Measurements from ENCODE around the gene BTD.
"Not testable (repeated sequence)": the region's sequence is repeated elsewhere in the genome, so short reads cannot be mapped to it uniquely, and the experiment has no call there.

DNA sequence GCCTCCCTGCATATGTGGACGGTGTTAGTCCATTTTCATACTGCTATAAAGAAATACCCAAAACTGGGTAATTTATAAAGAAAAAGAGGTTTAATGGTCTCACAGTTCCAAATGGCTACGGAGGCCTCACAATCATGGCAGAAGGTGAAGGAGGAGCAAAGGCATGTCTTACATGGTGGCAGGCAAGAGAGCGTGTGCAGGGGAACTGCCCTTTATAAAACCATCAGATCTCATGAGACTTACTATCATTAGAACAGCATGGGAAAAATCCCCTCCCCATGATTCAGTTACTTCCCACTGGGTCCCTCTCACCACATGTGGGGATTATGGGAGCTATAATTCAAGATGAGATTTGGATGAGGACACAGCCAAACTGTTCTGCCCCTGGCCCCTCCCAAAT, 1.3 kb downstream of the BTD start:
- TF ChIP-seq, protein P1, sequence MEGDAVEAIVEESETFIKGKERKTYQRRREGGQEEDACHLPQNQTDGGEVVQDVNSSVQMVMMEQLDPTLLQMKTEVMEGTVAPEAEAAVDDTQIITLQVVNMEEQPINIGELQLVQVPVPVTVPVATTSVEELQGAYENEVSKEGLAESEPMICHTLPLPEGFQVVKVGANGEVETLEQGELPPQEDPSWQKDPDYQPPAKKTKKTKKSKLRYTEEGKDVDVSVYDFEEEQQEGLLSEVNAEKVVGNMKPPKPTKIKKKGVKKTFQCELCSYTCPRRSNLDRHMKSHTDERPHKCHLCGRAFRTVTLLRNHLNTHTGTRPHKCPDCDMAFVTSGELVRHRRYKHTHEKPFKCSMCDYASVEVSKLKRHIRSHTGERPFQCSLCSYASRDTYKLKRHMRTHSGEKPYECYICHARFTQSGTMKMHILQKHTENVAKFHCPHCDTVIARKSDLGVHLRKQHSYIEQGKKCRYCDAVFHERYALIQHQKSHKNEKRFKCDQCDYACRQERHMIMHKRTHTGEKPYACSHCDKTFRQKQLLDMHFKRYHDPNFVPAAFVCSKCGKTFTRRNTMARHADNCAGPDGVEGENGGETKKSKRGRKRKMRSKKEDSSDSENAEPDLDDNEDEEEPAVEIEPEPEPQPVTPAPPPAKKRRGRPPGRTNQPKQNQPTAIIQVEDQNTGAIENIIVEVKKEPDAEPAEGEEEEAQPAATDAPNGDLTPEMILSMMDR (IDR thresholded peaks at IDR 0.05; ENCODE audit: low read depth, low read length, poor library complexity, severe bottlenecking), result not testable (repeated sequence)
- not testable (repeated sequence) for TF ChIP-seq EZH2phosphoT487 (IDR thresholded peaks at IDR 0.05; ENCODE audit: borderline replicate concordance, low read length)

Measured in DOHH2 (cell line).